ENCODE results near the gene DUSP12.

DUSP12 gene

DNA sequence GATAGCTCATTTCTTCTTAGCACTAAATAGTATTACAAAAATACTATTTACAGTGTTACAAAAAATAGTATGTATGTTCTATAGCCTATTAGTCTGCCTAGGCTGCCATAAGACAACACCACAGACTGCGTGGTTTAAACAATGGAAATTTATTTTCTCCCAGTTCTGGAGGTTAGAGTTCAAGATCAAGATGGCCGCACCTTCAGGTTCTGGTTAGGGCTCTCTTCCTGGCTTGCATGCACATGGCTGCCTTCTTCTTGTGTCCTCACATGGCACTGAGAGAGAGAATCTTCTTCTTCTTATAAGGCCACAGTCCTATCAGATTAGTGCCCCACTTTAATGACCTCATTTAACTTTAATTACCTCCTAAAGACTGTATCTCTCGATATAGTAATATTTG lies 20.7 kb downstream of the DUSP12 start:
- Histone ChIP-seq H3K36me3 (ENCODE audit: insufficient read depth) (no peaks in the 10 kb centered on the region), H3K79me2 (ENCODE audit: insufficient read depth, low read depth) (peaks cover 92% of the 10 kb centered on the region), H4K20me1 (ENCODE audit: insufficient read depth) (0 out of 2 replicates have a peak, but pooled peaks cover 4% of the 10 kb centered on the region), H3K27me3 (ENCODE audit: insufficient read depth, low read depth) (no peaks in the 10 kb centered on the region), H3K4me1 (ENCODE audit: low read depth, poor library complexity, severe bottlenecking) (peaks cover 68% of the 10 kb centered on the region), H3K9ac (no peak overlapping the region), H3K4me3 (IDR thresholded peaks at IDR 0.05; ENCODE audit: insufficient read depth, low read depth, low read length) (no peak overlapping the region), H3K27ac (no peak overlapping the region), H3K4me2 (no peak overlapping the region), H2AFZ (ENCODE audit: low read depth) (no peak overlapping the region)
- TF ChIP-seq, protein P1, sequence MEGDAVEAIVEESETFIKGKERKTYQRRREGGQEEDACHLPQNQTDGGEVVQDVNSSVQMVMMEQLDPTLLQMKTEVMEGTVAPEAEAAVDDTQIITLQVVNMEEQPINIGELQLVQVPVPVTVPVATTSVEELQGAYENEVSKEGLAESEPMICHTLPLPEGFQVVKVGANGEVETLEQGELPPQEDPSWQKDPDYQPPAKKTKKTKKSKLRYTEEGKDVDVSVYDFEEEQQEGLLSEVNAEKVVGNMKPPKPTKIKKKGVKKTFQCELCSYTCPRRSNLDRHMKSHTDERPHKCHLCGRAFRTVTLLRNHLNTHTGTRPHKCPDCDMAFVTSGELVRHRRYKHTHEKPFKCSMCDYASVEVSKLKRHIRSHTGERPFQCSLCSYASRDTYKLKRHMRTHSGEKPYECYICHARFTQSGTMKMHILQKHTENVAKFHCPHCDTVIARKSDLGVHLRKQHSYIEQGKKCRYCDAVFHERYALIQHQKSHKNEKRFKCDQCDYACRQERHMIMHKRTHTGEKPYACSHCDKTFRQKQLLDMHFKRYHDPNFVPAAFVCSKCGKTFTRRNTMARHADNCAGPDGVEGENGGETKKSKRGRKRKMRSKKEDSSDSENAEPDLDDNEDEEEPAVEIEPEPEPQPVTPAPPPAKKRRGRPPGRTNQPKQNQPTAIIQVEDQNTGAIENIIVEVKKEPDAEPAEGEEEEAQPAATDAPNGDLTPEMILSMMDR (conservative IDR thresholded peaks at IDR 0.05; ENCODE audit: low read depth, low read length) = no peak

DNA sequence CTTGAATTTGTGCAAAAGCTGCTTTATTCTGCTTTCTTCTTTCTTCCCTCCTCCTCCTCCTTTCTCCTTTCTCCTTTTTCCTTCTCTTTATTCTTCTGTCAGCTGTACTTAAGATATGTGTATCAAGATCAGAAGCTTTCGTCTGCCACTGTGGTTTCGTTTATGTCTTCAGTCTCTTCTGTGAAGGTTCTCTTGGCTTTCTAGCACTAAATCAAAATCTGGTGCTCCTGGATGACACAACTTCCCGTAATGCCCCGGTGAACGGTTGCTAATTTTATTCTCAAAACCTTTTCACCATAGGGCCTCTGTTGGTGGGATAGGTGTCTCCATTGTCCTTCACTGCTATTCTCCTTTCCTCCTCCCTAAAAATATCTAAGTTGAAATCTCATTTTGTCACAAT lies 21.6 kb downstream of the DUSP12 start:
- Histone ChIP-seq H3K9ac (no peak overlapping the region), H3K4me2 (peak overlapping the region; percentile 2; the same call in 1 of the 2 replicates), H3K79me2 (ENCODE audit: insufficient read depth, low read depth) (peaks cover 99% of the 10 kb centered on the region), H4K20me1 (ENCODE audit: insufficient read depth) (0 out of 2 replicates have a peak, but pooled peaks cover 4% of the 10 kb centered on the region), H3K27me3 (ENCODE audit: insufficient read depth, low read depth) (no peaks in the 10 kb centered on the region), H2AFZ (ENCODE audit: low read depth) (no peak overlapping the region), H3K27ac (no peak overlapping the region; the same call in 1 of the 2 replicates), H3K4me3 (IDR thresholded peaks at IDR 0.05; ENCODE audit: insufficient read depth, low read depth, low read length) (no peak overlapping the region), H3K4me1 (ENCODE audit: low read depth, poor library complexity, severe bottlenecking) (peaks cover 68% of the 10 kb centered on the region), H3K36me3 (ENCODE audit: insufficient read depth) (no peaks in the 10 kb centered on the region)
- TF ChIP-seq, protein P1 (conservative IDR thresholded peaks at IDR 0.05; ENCODE audit: low read depth, low read length) = no peak

- Histone ChIP-seq H4K20me1 (ENCODE audit: insufficient read depth) (peaks cover 4% of the 10 kb centered on the region; the same call in 1 of the 2 replicates), H3K9ac (no peak overlapping the region), H3K4me2 (peak overlapping the region; percentile 23), H3K79me2 (ENCODE audit: insufficient read depth, low read depth) (peaks cover 98% of the 10 kb centered on the region), H3K27me3 (ENCODE audit: insufficient read depth, low read depth) (no peaks in the 10 kb centered on the region), H3K27ac (peak overlapping the region; percentile 6; the same call in 1 of the 2 replicates), H3K36me3 (ENCODE audit: insufficient read depth) (no peaks in the 10 kb centered on the region), H3K4me1 (ENCODE audit: low read depth, poor library complexity, severe bottlenecking) (peaks cover 66% of the 10 kb centered on the region), H2AFZ (ENCODE audit: low read depth) (no peak overlapping the region), H3K4me3 (IDR thresholded peaks at IDR 0.05; ENCODE audit: insufficient read depth, low read depth, low read length) (no peak overlapping the region)
- TF ChIP-seq, protein P1 (conservative IDR thresholded peaks at IDR 0.05; ENCODE audit: low read depth, low read length) = no peak
Measured at GRCh38 chr1:161771973-161772372, 22.4 kb downstream of the DUSP12 start.

DNA sequence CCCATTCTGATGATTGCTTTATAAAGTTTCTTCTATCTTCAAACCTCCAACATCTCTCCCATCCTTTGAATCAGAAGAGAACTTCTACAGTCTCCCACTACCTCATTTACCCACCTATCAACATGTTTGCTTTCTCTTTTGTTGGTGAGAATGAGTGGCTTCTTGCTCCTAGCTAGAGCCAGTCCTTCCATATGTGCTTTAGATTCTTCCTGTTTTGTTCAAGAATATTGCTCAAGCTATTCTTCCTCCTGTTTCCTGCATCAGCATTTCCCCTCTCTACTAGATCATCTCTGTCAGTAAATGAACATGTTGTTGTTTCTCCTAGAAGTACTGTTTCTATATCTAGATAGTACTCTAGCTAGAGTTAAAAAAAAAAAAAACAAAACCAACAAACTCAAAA lies 22.8 kb downstream of the DUSP12 start:
- Histone ChIP-seq H3K36me3 (ENCODE audit: insufficient read depth) (no peaks in the 10 kb centered on the region), H3K27ac (peak overlapping the region; percentile 6; the same call in 1 of the 2 replicates), H2AFZ (ENCODE audit: low read depth) (no peak overlapping the region), H4K20me1 (ENCODE audit: insufficient read depth) (peaks cover 4% of the 10 kb centered on the region; the same call in 1 of the 2 replicates), H3K79me2 (ENCODE audit: insufficient read depth, low read depth) (peaks cover 98% of the 10 kb centered on the region), H3K27me3 (ENCODE audit: insufficient read depth, low read depth) (no peaks in the 10 kb centered on the region), H3K4me3 (IDR thresholded peaks at IDR 0.05; ENCODE audit: insufficient read depth, low read depth, low read length) (no peak overlapping the region), H3K4me1 (ENCODE audit: low read depth, poor library complexity, severe bottlenecking) (peaks cover 64% of the 10 kb centered on the region), H3K4me2 (peak overlapping the region; percentile 23), H3K9ac (no peak overlapping the region)
- TF ChIP-seq, protein P1 (conservative IDR thresholded peaks at IDR 0.05; ENCODE audit: low read depth, low read length) = no peak

Measured in KMS-11 (cell line).